Measurements from ENCODE around the gene DNASE2B. TPM values are rescaled to one million over a fixed set of nuclear protein-coding genes. Genes with fewer than 3 reads are reported as not detected.

Gene DNASE2B
- total and polyA plus RNA-seq, 8 donors: 0.15 to 0.59 (median 0.16) TPM; not detected in 4

- intact Hi-C loops (cut with DNase I): no loop called here
- H3K4me3 ChIP-seq: no peak overlapping the region
- TF ChIP-seq CTCF (IDR thresholded peaks at IDR 0.05): no peak
- H3K27me3 ChIP-seq: no peaks in the 10 kb centered on the region
- ATAC-seq (peak in 2 of 4 donors; percentile 18 to 36), FAIRE-seq (no peak), DNase-seq (no peak)
- WGBS, 2 donors: 26 to 27% methylated on average over 4 of the region's 4 CpGs
- peaks cover 17 to 23% (median 23%) of the 10 kb centered on the region in 3 donors for H3K4me1 ChIP-seq
- H3K36me3 ChIP-seq: no peaks in the 10 kb centered on the region
- H3K9me3 ChIP-seq: no peaks in the 10 kb centered on the region
- no peak overlapping the region for H3K27ac ChIP-seq
Measured at GRCh38 chr1:84410328-84411095, 12.2 kb downstream of the DNASE2B start.

GRCh38 chr1:84412316-84412942, 14.1 kb downstream of the DNASE2B start:
- H3K27ac ChIP-seq: no peak overlapping the region
- no peaks in the 10 kb centered on the region for H3K36me3 ChIP-seq
- TF ChIP-seq CTCF (IDR thresholded peaks at IDR 0.05): no peak
- no peaks in the 10 kb centered on the region for H3K9me3 ChIP-seq
- no peaks in the 10 kb centered on the region for H3K27me3 ChIP-seq
- intact Hi-C loops (cut with DNase I): no loop called here
- DNase-seq: no peak
- H3K4me3 ChIP-seq: no peak overlapping the region
- peaks cover 17 to 21% (median 20%) of the 10 kb centered on the region in 3 donors for H3K4me1 ChIP-seq
- ATAC-seq: no peak
- FAIRE-seq: no peak
- 80 to 81% methylated on average over 7 of the region's 7 CpGs for WGBS, 2 donors

DNA sequence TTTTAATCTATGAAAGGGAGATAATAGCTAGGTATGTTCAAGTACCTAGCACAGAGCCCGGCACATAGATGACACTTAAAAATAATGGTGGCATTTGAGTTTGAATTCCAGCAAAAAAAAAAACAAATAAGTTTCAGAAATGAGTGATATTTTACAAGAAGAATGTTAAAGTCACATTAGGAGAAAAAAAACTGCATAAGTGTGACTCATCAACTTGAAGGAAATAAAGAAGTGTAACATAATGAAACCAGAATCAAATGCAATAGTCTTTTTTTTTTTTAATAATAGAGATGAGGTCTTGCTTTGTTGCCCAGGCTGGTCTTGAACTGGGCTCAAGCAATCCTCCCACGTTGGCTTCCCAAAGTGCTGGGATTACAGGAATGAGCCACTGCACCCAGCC, 17.1 kb downstream of the DNASE2B start:
- ATAC-seq (no peak), DNase-seq (no peak), FAIRE-seq (no peak)
- H3K4me3 ChIP-seq: no peak overlapping the region
- intact Hi-C loops (cut with DNase I): no loop called here
- H3K9me3 ChIP-seq: no peaks in the 10 kb centered on the region
- H3K4me1 ChIP-seq: peaks cover 0 to 3% (median under 1%) of the 10 kb centered on the region in 3 donors
- H3K27ac ChIP-seq: no peak overlapping the region
- TF ChIP-seq CTCF (IDR thresholded peaks at IDR 0.05): no peak
- no peaks in the 10 kb centered on the region for H3K36me3 ChIP-seq
- no peaks in the 10 kb centered on the region for H3K27me3 ChIP-seq
- 65 to 76% methylated on average over 2 of the region's 2 CpGs for WGBS, 2 donors

- DNase-seq (no peak), ATAC-seq (no peak), FAIRE-seq (no peak)
- H3K4me3 ChIP-seq: no peak overlapping the region
- no peaks in the 10 kb centered on the region for H3K27me3 ChIP-seq
- H3K36me3 ChIP-seq: no peaks in the 10 kb centered on the region
- H3K9me3 ChIP-seq: no peaks in the 10 kb centered on the region
- H3K27ac ChIP-seq: no peak overlapping the region
- intact Hi-C loops (cut with DNase I): no loop called here
- no peak for TF ChIP-seq CTCF (IDR thresholded peaks at IDR 0.05)
- peaks cover 0 to 10% (median 8%) of the 10 kb centered on the region in 3 donors for H3K4me1 ChIP-seq
Measured at GRCh38 chr1:84422909-84423308, 24.6 kb downstream of the DNASE2B start.

All from pancreas (tissue), 10 donors.